HG03575 (cell line): ENCODE measurements around the gene CD248.
"Not testable (repeated sequence)": the region's sequence is repeated elsewhere in the genome, so short reads cannot be mapped to it uniquely, and the experiment has no call there.

Source experiments
- ATAC-seq: cut with Tn5 transposase; IDR thresholded peaks from one replicate; pipeline ENCODE4 v1.9.1; 2021; ENCODE audit not compliant: unreplicated experiment, insufficient number of reproducible peaks, low FRiP score; ENCODE audit errors: extremely low read depth

CD248 gene

DNA sequence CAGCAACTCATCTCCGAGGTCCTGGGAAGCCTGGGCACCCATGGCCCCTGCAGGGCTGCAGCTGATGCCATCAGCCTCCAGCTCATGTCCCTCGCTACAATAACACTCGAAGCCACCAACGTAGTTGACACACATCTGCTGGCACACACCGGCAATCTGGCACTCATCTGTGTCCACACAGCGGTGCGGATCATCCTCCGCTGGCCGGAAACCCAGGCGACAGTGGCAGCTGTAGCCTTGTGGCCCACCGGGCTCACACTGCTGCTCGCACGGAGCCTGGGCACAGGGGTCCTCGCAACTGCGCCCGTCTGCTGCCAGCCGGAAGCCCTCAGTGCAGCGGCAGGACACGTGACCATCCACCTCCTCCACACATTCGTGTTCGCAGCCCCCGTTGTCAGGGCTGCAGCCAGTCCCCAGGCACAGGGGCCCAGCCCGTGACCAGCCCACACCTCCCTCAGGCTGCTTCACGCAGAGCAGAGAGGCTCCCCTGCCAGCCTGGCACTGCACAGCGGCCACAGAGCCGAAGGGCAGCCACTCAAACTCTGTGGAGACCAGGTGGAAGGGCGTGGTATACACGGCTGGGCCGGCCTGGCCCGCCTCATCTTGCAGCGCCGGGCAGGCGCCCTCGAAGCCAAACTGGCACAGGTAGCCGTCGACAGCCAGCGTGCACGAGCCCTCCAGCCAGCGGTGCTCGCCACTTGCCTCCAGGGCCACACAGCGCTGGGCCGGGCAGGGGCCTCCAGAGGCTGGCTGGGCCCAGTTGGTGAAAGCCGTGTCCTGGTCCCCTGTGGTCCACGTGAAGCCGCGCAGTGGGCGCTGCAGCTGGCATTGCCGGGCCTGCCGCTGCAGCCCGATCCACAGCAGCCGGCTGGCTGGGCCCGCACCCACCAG, 678 bp downstream of the CD248 start:
- ATAC-seq = no peak

DNA sequence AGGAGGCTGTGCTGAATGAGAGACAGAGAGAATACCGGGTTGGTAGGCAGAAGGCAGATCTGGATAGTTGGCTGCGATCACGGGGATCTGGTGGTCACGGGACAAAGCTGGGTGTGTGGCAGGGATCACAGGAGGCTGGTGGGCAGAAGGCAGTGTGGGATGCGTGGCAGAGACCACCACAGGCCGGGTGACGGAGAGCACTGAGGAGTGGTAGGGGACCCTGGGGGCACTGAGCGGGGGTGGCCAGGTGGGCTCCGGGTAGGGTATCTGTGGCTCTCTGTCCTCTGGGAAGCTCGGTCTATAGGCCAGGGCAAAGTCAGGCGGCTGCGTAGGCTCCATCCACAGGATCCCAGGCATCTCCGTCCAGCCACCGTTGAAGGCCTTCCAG, 1.4 kb downstream of the CD248 start:
- no peak for ATAC-seq

DNA sequence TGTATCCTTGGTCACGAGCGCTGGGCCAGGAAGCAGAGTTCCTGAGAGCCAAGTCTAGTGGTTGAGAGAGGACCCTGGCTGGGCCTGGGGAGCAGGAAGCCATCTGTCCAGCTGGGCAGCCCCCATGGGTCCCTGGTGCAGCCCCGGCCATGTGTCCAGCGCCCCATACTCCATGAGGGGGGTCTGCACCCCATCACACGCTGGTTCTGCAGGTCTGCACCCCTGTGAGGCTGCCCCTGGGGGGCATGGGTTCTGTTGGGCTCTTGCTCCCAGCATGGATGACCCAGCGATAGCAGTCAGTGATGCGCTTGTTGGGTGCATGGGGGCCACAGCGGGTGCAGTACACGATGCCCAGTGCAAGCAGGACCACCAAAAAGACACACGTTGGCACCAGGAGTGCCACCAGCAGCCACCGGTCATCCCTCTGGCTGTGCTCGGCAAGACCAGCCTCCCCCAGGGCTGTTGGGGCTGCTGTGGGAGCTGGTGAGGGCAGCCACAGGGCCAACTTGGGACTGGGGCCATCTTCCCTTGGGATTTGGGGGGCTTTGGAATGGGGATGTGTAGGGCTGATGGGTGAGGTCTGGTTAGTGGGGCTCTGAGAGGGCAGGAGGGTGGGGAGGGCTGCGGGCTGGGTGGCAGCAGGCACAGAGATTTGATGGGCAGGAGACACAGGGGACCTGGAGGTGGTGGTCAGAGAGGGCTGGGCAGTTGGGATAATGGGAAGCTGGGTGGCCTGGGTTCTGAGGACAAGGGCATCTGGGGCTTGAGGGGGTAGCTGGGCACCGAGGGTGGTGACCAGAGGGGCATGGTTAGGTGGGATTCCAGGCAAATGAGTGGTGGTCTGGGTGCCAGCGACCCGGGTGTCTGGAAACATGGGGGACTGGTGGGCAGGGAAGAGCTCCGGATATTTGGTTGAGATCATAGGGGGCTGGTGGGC, 2.0 kb downstream of the CD248 start:
- ATAC-seq = no peak

DNA sequence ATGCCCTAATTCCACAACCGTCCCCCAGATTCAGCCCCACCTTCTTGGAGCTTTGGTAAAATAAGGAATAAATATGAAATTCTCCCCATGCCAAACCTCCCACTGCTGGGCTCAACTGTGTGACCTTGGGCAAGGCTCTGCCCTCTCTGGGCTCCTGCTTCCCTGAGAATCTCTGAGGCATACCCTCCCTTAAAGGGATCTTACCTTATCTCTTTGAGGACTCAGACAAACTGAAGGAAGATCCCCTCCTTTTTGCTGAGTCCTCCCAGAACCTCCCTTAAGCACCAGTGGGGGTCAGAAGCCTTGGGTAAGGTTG, 2.7 kb downstream of the CD248 start:
- ATAC-seq = no peak

DNA sequence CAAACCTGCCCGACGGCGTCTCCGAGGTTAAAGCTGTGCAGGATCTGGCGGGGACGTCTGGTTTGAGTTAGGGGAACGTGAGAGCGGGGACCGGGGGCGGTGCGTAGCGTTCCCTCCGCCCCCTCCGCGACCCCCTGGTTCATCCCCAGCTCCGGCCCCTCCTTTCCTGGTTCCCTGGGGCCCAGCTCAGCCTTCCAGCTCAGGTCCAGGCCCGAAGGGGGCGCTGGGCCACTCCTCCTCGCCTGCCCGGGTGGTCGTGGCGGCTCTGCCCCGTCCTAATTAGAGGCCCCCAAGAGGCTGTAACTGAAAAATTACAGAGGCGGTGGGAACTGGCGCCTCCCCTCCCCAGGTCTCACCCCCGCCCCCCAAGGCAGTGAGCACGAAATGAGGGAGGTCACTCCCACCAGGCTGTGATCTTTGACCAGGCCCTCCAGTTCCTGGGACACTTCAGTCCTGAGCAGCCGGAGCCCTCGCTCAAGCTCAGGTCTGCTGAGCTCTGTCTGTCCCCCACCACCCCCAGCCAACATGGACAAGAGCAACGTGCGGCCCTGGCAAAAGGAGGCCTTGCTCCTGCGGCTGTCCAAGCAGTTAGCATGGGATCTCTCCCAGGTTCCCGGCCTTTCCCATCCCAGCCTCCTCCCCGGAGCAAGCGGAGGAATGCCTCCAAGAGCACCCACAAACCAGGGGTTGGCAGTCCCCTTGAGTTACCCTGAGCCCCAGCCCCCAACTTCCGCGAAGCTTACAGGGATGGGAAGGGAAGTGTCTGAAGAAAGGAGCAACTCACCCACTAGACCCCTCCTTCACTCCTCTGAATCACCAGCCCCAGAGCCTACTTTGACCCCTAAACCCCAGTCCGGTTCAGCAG, 3.3 kb downstream of the CD248 start:
- ATAC-seq = no peak

DNA sequence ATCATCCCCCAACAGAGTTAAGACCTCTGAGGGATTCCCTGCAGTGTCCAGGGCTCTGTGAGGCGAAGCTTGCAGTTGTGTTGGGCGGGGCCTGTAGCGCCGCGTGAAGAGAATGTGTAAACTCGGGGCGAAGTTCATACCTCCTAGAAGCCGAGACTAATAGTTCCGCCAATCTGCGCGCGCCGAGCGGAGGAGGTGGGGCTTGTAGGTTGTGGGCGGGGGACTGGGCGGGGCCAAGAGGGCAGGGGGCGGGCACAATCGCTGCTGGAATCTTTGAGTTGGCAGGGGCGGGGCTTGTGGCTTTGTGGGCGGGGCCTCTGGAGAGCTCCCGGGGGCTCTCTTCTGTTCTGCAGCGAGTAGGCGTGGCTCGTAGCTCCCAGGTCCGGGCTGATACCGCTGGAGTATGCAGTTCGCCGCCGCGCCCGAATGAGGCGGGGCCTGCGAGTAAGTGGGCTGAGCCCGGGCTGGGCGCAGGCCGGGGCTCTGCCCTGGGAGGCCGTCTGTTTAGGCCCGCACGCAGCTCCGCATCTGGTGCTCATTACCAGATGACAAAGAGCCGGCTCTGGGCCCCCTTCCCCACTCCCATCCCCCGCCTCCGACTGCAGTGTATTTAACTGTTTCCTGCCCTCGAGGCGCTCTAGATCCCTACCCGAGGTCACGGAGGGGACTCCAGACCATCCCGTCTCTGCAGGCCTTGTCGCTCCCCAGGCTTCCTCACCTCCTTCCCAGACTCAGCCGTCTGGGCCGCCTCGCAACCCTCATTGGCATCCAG, 4.1 kb downstream of the CD248 start:
- ATAC-seq = no peak

DNA sequence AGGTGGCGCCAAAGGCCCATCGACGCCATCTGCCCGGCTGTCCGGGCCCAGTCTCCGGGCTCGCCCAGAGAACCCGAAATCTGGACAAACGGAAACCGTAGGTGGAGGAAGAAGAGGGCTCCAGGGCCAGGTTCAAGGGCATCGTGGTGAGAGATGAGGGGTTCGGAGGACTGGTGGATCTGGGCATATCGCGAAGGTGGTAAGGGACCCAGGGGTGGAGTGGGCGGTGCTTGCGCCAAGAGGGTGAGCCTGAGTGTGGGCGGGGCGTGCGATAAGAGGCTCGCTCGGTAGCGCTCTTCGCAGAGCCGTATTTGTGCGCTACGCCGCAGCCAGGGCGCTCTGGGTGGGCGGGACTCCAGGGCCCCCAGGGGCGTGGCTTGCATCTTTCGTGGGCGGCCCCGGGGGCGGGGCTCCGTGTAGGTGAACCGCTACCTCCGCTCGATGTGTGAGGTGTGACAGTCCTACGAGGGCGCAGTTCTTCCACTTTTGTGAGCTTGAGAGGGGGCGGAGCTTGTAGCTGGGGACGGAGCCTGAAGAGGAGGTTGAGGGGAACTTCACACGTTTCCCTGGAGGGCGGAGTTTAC, 4.8 kb downstream of the CD248 start:
- ATAC-seq = no peak

DNA sequence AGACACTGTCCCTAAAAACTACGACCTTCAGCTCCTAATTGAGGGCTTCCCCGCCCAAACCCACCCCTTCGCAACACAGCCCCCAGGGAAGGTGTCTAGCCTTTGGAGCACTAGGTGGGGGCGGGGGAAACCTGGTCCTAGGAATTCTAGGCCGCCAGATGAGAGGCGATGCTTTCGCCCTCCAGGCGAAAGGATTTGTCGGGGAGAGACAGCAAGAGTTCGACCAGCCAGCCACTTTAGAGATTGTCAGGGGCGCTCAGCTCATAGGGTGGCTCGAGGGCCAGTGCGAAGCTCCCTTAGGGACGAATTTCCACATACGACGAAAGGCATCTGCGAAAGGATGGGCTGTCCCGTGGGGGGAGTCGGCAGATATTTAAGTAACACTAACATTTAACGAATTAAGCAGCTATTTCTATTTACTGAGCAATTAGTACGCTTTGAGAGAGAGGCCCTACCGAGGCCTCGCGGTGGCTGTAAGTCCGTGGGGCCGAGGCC, 5.3 kb downstream of the CD248 start:
- ATAC-seq = no peak

DNA sequence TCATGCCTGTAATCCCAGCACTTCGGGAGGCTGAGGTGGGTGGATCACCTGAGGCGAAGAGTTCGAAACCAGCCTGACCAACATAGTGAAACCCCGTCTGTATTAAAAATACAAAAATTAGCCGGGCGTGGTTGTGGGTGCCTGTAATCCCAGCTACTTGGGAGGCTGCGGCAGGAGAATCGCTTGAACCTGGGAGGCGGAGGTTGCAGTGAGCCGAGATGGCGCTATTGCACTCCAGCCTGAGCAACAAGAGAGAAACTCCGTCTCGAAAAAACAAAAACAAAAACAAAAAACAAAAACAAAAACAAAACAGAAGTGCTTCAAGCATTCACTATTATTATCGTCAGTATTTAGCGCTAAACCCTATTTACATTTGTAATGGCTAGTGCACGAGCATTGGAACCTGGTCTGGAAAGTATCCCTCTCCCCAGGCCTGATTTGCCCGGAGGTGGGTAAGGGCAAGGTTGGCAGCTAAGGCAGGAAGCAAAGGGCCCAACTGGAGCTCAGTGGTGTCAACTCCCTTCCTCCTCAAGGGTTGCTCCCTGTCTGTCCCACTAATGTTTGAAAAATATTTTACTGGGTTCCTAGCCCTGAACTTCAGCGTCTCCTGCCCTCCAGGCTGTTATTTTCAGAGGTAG, 5.9 kb downstream of the CD248 start:
- ATAC-seq = not testable (repeated sequence)

DNA sequence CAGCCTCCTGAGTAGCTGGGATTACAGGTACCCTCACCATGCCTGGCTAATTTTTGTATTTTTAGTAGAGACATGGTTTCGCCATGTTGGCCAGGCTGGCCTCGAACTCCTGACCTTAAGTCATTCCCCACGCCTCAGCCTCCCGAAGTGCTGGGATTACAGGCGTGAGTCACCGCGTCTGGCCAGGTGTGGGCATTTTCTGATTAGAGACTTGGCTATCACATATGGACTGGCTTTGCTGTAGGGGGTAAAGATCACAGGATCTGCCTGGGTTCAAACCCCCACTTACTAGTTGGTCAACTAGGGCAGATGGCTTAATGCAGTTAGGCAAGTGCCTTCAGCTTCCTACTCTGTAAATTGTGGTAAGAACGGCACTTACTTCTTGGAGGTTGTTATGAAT, 6.5 kb downstream of the CD248 start:
- ATAC-seq = no peak

DNA sequence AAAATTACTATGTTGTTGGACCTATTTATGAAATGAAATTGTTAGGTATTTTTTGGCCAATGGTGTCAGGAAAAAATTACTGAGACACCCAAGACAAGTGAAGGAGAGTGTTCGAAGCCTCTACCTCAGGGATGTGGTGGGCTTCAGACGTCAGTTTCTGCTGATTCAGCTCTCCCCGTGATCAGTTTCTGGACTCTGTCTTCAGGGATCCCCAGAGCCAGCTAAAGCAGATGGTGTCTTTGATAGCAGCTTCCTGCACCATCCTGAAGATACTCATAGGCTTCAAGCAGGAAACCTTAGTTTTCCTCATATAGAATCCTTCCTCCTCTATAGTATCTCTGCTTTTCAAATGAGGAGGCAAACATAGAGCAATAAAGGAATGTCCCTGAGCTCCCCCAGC, 7.4 kb downstream of the CD248 start:
- no peak for ATAC-seq

DNA sequence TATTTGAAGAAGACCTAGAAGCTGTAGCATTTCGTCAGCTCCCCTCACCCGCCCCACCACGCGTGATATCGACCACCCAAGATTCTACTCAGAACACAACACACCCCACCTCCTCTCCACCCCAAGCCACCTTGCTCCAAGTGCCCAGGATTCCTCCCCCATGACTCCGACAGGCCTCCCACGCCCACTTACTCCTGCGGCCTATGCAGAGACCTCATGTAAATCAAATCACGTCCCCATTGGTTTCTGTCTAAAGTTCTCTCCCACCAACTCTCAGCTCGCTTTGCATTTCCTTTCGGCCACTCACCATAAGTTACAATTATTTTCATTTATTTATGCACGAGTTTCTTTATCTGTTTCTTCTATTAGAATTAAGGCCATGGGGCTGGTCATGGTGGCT, 14.2 kb downstream of the CD248 start:
- ATAC-seq = no peak

DNA sequence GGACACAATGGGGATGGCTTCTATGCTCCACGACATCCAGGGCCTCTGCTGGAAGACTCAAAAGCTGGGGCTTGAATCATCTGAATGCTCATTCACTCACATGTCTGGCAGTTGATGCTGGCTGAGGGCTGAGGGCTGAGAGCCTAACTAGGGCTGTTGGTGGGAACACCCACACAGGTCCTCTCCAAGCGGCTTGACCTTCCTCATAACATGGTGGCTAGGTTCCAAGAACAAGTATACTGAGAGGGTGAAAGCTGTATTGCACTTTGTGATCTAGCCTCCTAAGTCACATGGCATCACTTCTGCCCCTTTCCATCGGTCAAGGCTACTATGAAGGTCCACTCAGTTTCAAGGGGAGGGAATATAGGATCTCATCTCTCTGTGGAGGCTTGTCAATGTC, 17.7 kb downstream of the CD248 start:
- ATAC-seq = no peak

DNA sequence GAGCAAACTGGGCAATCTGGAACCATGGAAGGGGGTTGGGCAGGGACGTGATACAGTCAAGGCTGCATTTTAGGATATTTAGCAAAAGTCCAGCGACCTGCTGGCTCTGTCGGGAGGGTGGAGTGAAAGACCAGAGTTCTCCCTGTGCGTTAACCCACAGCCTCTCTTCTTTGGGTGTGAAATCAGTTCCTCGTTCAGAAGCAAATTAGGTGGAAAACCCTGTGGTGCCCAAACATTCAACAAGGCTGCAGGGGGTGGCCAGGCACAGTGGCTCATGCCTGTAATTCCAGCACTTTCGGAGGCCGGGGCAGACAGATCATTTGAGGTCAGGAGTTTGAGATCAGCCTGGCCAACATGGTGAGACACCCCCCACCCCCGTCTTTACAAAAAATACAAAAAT, 19.2 kb downstream of the CD248 start:
- no peak for ATAC-seq

DNA sequence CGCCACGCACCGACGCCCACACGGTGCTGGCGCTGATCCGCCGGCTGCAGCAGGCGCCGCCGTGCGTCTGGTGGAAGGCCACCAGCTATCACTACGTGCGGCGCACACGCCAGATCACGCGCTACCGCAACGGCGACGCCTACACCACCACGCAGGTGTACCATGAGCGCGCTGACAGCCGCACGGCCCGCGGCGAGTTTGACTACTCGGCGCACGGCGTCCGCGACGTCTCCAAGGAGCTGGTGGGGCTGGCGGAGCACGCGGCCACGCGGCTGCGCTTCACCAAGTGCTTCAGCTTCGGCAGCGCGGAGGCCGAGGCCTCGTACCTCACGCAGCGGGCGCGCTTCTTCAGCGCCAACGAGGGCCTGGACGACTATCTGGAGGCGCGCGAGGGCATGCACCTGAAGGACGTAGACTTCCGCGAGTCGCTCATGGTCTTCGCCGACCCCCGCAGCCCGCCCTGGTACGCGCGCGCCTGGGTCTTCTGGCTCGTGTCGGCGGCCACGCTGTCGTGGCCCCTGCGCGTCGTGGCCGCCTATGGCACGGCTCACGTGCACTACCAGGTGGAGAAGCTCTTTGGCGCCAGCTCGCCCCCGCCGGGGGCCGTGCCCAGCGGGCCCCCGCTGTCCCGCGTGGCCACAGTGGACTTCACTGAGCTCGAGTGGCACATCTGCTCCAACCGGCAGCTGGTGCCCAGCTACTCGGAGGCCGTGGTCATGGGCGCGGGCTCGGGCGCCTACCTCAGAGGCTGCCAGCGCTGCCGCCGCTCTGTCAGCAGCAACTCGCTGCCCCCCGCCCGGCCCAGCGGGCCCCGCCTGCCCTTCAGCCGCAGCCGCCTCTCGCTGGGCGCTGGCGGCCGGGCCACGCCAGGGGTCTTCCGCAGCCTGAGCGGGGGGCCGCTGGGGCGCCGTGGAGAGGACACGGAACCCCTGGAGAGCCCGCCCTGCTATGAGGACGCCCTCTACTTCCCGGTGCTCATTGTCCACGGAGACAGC, 21.9 kb downstream of the CD248 start:
- no peak for ATAC-seq

DNA sequence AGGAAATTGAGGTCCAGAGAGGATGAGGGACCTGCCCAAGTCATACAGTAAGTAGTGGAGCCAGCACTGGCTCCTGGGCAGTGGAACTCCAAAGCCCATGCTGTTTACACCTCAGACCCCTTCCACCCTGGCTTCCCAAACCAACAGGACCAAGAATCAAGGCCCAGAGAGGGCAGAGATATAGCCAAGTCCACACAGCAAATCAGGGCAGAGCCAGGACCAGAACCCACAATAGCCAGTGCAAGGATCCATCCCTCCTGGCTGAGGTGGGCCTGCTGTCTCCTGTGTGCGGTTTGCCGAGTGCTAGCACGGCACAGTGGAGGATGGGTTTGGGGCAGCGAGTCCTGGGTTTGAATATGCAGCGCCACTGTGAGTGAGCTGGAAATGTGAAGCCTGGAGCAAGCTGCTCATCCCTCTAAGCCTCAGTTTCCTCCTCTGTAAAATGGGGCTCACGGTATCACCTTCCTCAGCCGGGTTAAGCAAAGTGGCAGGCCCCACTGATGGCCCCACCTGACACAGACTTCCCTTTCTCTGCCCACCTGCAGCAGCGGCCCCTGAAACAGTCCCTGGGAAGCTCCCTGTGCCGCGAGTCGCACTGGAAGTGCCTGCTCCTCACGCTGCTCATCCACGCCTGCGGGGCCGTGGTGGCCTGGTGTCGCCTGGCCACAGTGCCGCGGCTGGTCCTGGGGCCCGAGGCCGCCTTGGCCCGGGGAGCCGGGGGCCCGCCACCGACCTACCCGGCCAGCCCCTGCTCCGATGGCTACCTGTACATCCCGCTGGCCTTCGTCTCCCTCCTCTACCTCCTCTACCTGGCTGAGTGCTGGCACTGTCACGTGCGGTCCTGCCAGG, 22.8 kb downstream of the CD248 start:
- no peak for ATAC-seq
